Mesenchymal stem cell (in vitro differentiated cells and primary cell): ENCODE results near the gene DYNC1I2.
A peak's percentile ranks its signal among the peaks of the same experiment; 100 is the strongest.

Experiments
- DNase-seq: peaks from one replicate; pipeline ENCODE4 v3.0.0-alpha.2; 2013
- H2AFZ ChIP-seq: one replicate; pipeline ENCODE4 v1.6.1; 2013; ENCODE audit warnings: low read depth, mild to moderate bottlenecking, control low read depth, inconsistent platforms, low read length, moderate library complexity
- H2AK5ac ChIP-seq: 2 replicates; pipeline ENCODE4 v1.6.1; 2013; ENCODE audit warnings: low read length, moderate library complexity, mild to moderate bottlenecking, inconsistent platforms; ENCODE audit not compliant: severe bottlenecking
- H2BK120ac ChIP-seq: one replicate; pipeline ENCODE4 v1.6.1; 2013; ENCODE audit warnings: low read depth, mild to moderate bottlenecking, inconsistent platforms, low read length, moderate library complexity
- H2BK12ac ChIP-seq, 2 experiments: one replicate each; pipeline ENCODE4 v1.6.1; 2013; ENCODE audit warnings: inconsistent platforms in 2 of 2, low read length in 2 of 2, mild to moderate bottlenecking in 2 of 2, moderate library complexity in 2 of 2, control low read depth in 1 of 2
- H2BK15ac ChIP-seq: one replicate; pipeline ENCODE4 v1.6.1; 2013; ENCODE audit warnings: mild to moderate bottlenecking, low read depth, inconsistent platforms; ENCODE audit not compliant: poor library complexity, severe bottlenecking
- H2BK5ac ChIP-seq: 2 replicates; pipeline ENCODE4 v1.6.1; 2013; ENCODE audit warnings: low read depth, mild to moderate bottlenecking, low read length, control low read depth, inconsistent platforms; ENCODE audit not compliant: poor library complexity, severe bottlenecking
- H3K14ac ChIP-seq, 2 experiments: one replicate each; pipeline ENCODE4 v1.6.1; 2013; ENCODE audit warnings: inconsistent platforms in 2 of 2, low read length in 2 of 2, control low read depth in 1 of 2, mild to moderate bottlenecking in 1 of 2, moderate library complexity in 1 of 2
- H3K18ac ChIP-seq, 2 experiments: one replicate each; pipeline ENCODE4 v1.6.1; 2013; ENCODE audit warnings: inconsistent platforms in 2 of 2, low read length in 2 of 2, control low read depth in 1 of 2, low read depth in 1 of 2, mild to moderate bottlenecking in 1 of 2
- H3K23ac ChIP-seq, 2 experiments: one replicate each; pipeline ENCODE4 v1.6.1; 2013; ENCODE audit warnings: inconsistent platforms in 2 of 2, low read length in 2 of 2, mild to moderate bottlenecking in 2 of 2, moderate library complexity in 2 of 2, control low read depth in 1 of 2
- H3K27ac ChIP-seq: 2 replicates; pipeline ENCODE4 v1.5.1; 2013; ENCODE audit warnings: mild to moderate bottlenecking, moderate library complexity, low read length, control low read depth, inconsistent platforms; ENCODE audit not compliant: poor library complexity, severe bottlenecking
- H3K27me3 ChIP-seq, 2 experiments: 2 replicates each; pipeline versions ENCODE4 v1.6.1 to v1.7.0; 2013; ENCODE audit warnings: low read length in 2 of 2, mild to moderate bottlenecking in 2 of 2, moderate library complexity in 2 of 2, control low read depth in 1 of 2, inconsistent platforms in 1 of 2; ENCODE audit not compliant: control insufficient read depth in 1 of 2, insufficient read depth in 1 of 2
- H3K36me3 ChIP-seq, 2 experiments: 2 replicates each; pipeline versions ENCODE4 v1.6.1 to v1.7.0; 2013; ENCODE audit warnings: low read length in 2 of 2, control low read depth in 1 of 2, inconsistent platforms in 1 of 2, low read depth in 1 of 2, mild to moderate bottlenecking in 1 of 2; ENCODE audit not compliant: insufficient read depth in 2 of 2, control insufficient read depth in 1 of 2
- H3K4ac ChIP-seq, 2 experiments: one replicate each; pipeline ENCODE4 v1.6.1; 2013; ENCODE audit warnings: inconsistent platforms in 2 of 2, low read length in 2 of 2, mild to moderate bottlenecking in 2 of 2, moderate library complexity in 2 of 2, control low read depth in 1 of 2, low read depth in 1 of 2
- H3K4me1 ChIP-seq: 2 replicates; pipeline ENCODE4 v1.6.1; 2013; ENCODE audit warnings: low read depth, low read length, control low read depth; ENCODE audit not compliant: control insufficient read depth, insufficient read depth
- H3K4me2 ChIP-seq: 2 replicates; pipeline ENCODE4 v1.6.1; 2013; ENCODE audit warnings: low read length, mild to moderate bottlenecking, inconsistent platforms; ENCODE audit not compliant: poor library complexity, severe bottlenecking
- H3K4me3 ChIP-seq, 2 experiments: 2 replicates each; pipeline versions ENCODE4 v1.5.1 to v1.7.0; 2013; ENCODE audit warnings: low read length in 2 of 2, mild to moderate bottlenecking in 2 of 2, control low read depth in 1 of 2, low read depth in 1 of 2; ENCODE audit not compliant: insufficient read depth in 1 of 2
- H3K79me1 ChIP-seq: replicated peaks from 2 replicates; pipeline ENCODE4 v1.6.1; 2013; ENCODE audit warnings: mild to moderate bottlenecking, control low read depth, low read length, inconsistent platforms; ENCODE audit not compliant: poor library complexity, severe bottlenecking
- H3K9ac ChIP-seq: 2 replicates; pipeline ENCODE4 v1.7.0; 2013; ENCODE audit warnings: mild to moderate bottlenecking, low read length, moderate library complexity
- H3K9me3 ChIP-seq: 2 replicates; pipeline ENCODE4 v1.7.0; 2013; ENCODE audit warnings: mild to moderate bottlenecking, low read length; ENCODE audit not compliant: control insufficient read depth
- H4K8ac ChIP-seq: one replicate; pipeline ENCODE4 v1.6.1; 2013; ENCODE audit warnings: inconsistent platforms, mild to moderate bottlenecking, low read length, moderate library complexity
- H4K91ac ChIP-seq: one replicate; pipeline ENCODE4 v1.6.1; 2013; ENCODE audit warnings: mild to moderate bottlenecking, low read length, inconsistent platforms
- WGBS: methylation state at CpG from one replicate; pipeline ENCODE4 v1.1.7; 2013; ENCODE audit warnings: mixed read lengths; 5-methylcytosine and 5-hydroxymethylcytosine counted together

Gene DYNC1I2

GRCh38 chr2:171688129-171688465, 828 bp downstream of the DYNC1I2 start:
- Histone ChIP-seq H2AFZ (peak overlapping the region; percentile 49), H3K79me1 (no peaks in the 10 kb centered on the region)
- WGBS, result 1% methylated on average over 10 of the region's 10 CpGs

GRCh38 chr2:171692331-171692730, 5.1 kb downstream of the DYNC1I2 start:
- Histone ChIP-seq H3K4me1 (peaks cover 3% of the 10 kb centered on the region), H3K4me2 (no peak overlapping the region), H3K27me3 (no peaks in the 10 kb centered on the region), H3K9ac (no peak overlapping the region), H3K23ac (no peak overlapping the region), H2AK5ac (no peak overlapping the region), H2BK12ac (no peak overlapping the region), H3K36me3 (peaks cover 12 to 69% of the 10 kb centered on the region in 2 experiments), H3K9me3 (no peaks in the 10 kb centered on the region), H3K79me1 (peaks cover 5% of the 10 kb centered on the region), H3K14ac (no peak overlapping the region), H2BK5ac (no peak overlapping the region), H3K4me3 (no peak overlapping the region), H3K18ac (no peak overlapping the region), H2AFZ (no peak overlapping the region), H4K8ac (no peak overlapping the region), H2BK120ac (no peak overlapping the region), H3K27ac (no peak overlapping the region), H2BK15ac (no peak overlapping the region), H3K4ac (no peak overlapping the region), H4K91ac (no peak overlapping the region)
- DNase-seq, result no peak
- 100% methylated on average over 1 of the region's 1 CpG for WGBS

More at GRCh38 chr2:171688129-171688465, 828 bp downstream of the DYNC1I2 start:
- H3K4ac ChIP-seq, result peak overlapping the region; percentile 73 to 99
- H2BK12ac ChIP-seq, result no peak overlapping the region
- peak overlapping the region in 1 of 2 experiments; percentile 90 for H3K23ac ChIP-seq
- peak overlapping the region; percentile 87 to 98 for H3K4me3 ChIP-seq
- H3K27ac ChIP-seq, result peak overlapping the region; percentile 85
- H2BK120ac ChIP-seq, result peak overlapping the region; percentile 75
- peak overlapping the region; percentile 99 for H3K9ac ChIP-seq
- no peak overlapping the region for H2BK15ac ChIP-seq
- peak; percentile 54 for DNase-seq
- H4K91ac ChIP-seq, result peak overlapping the region; percentile 48
- H3K4me2 ChIP-seq, result peak overlapping the region; percentile 61
- H4K8ac ChIP-seq, result peak overlapping the region; percentile 95
- H2BK5ac ChIP-seq, result peak overlapping the region; percentile 91
- peak overlapping the region in 1 of 2 experiments; percentile 30 for H3K14ac ChIP-seq
- H3K9me3 ChIP-seq, result no peaks in the 10 kb centered on the region
- H3K27me3 ChIP-seq, result no peaks in the 10 kb centered on the region
- H3K4me1 ChIP-seq, result peaks cover 3% of the 10 kb centered on the region
- H3K36me3 ChIP-seq, result peaks cover 0 to 30% of the 10 kb centered on the region in 2 experiments
- peak overlapping the region; percentile 64 for H2AK5ac ChIP-seq
- peak overlapping the region; percentile 92 to 95 for H3K18ac ChIP-seq

- Histone ChIP-seq H2AFZ (no peak overlapping the region), H4K91ac (no peak overlapping the region), H3K4me3 (no peak overlapping the region), H3K23ac (no peak overlapping the region), H3K27ac (peak overlapping the region; percentile 43), H3K9ac (peak overlapping the region; percentile 49), H3K79me1 (peaks cover 2% of the 10 kb centered on the region), H3K18ac (no peak overlapping the region), H3K4ac (no peak overlapping the region), H4K8ac (peak overlapping the region; percentile 72), H2BK15ac (no peak overlapping the region), H3K36me3 (peaks cover 9 to 37% of the 10 kb centered on the region in 2 experiments), H2BK12ac (no peak overlapping the region), H3K9me3 (no peaks in the 10 kb centered on the region), H3K4me2 (no peak overlapping the region), H2BK5ac (no peak overlapping the region), H3K27me3 (no peaks in the 10 kb centered on the region), H3K14ac (no peak overlapping the region), H3K4me1 (peaks cover 5% of the 10 kb centered on the region), H2BK120ac (no peak overlapping the region), H2AK5ac (peak overlapping the region; percentile 59)
- peak; percentile 41 for DNase-seq
- WGBS, result 94% methylated on average over 6 of the region's 7 CpGs
Measured at GRCh38 chr2:171702781-171703556, 15.7 kb downstream of the DYNC1I2 start.

GRCh38 chr2:171703574-171704347, 16.5 kb downstream of the DYNC1I2 start:
- H3K27me3 ChIP-seq, result no peaks in the 10 kb centered on the region
- peak; percentile 46 for DNase-seq
- no peak overlapping the region for H2BK5ac ChIP-seq
- peak overlapping the region; percentile 4 for H3K27ac ChIP-seq
- H3K4me2 ChIP-seq, result no peak overlapping the region
- no peak overlapping the region for H2AFZ ChIP-seq
- no peak overlapping the region for H3K14ac ChIP-seq
- peaks cover 7% of the 10 kb centered on the region for H3K4me1 ChIP-seq
- H2AK5ac ChIP-seq, result no peak overlapping the region
- H2BK12ac ChIP-seq, result no peak overlapping the region
- no peak overlapping the region for H3K18ac ChIP-seq
- H4K91ac ChIP-seq, result no peak overlapping the region
- no peak overlapping the region for H3K23ac ChIP-seq
- no peak overlapping the region for H2BK120ac ChIP-seq
- H3K36me3 ChIP-seq, result peaks cover 3 to 33% of the 10 kb centered on the region in 2 experiments
- H4K8ac ChIP-seq, result no peak overlapping the region
- no peaks in the 10 kb centered on the region for H3K9me3 ChIP-seq
- H3K4me3 ChIP-seq, result no peak overlapping the region
- WGBS, result 59% methylated on average over 4 of the region's 4 CpGs
- no peak overlapping the region for H2BK15ac ChIP-seq
- peak overlapping the region; percentile 49 for H3K9ac ChIP-seq
- H3K4ac ChIP-seq, result no peak overlapping the region
- no peaks in the 10 kb centered on the region for H3K79me1 ChIP-seq
